ENCODE data around the gene COPB2. TPM values are rescaled to one million over a fixed set of nuclear protein-coding genes. Genes with fewer than 3 reads are reported as not detected.

The COPB2 gene
- total RNA-seq, 1 experiment from 2014 or later = 119 TPM

DNA sequence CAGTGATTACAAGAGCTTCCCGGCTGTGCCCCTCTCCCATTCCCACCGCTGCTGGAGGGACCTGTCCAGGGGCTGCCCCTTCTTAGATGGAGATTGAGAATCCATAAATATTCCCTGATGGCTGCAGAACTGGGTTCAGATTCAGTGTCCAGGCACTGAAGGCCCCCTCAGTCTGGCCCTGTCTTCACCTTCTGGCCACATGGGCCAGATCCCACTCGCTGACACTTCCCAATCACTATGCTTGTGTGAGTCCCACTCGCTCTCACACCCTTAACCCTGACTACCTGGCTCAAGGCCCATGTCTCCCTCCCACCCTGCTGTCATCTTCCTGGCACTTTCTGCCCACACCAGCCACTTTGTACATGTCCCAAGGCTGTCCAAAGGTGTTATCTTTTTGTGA lies 61.1 kb downstream of the COPB2 start:
- peaks cover 34 to 44% of the 10 kb centered on the region in 2 experiments for H3K4me1 ChIP-seq (ENCODE audit: control insufficient read depth in 1 of 2, insufficient read depth in 2 of 2, low read length in 2 of 2)
- no peak for TF ChIP-seq CBX3 (IDR thresholded peaks at IDR 0.05; ENCODE audit: low read depth)
- TF ChIP-seq POLR2AphosphoS5 (IDR thresholded peaks at IDR 0.05; ENCODE audit: low read depth, low read length) = no peak
- TF ChIP-seq RAD21 (IDR thresholded peaks at IDR 0.05; ENCODE audit: low read depth) = no peak
- TF ChIP-seq, protein P1, sequence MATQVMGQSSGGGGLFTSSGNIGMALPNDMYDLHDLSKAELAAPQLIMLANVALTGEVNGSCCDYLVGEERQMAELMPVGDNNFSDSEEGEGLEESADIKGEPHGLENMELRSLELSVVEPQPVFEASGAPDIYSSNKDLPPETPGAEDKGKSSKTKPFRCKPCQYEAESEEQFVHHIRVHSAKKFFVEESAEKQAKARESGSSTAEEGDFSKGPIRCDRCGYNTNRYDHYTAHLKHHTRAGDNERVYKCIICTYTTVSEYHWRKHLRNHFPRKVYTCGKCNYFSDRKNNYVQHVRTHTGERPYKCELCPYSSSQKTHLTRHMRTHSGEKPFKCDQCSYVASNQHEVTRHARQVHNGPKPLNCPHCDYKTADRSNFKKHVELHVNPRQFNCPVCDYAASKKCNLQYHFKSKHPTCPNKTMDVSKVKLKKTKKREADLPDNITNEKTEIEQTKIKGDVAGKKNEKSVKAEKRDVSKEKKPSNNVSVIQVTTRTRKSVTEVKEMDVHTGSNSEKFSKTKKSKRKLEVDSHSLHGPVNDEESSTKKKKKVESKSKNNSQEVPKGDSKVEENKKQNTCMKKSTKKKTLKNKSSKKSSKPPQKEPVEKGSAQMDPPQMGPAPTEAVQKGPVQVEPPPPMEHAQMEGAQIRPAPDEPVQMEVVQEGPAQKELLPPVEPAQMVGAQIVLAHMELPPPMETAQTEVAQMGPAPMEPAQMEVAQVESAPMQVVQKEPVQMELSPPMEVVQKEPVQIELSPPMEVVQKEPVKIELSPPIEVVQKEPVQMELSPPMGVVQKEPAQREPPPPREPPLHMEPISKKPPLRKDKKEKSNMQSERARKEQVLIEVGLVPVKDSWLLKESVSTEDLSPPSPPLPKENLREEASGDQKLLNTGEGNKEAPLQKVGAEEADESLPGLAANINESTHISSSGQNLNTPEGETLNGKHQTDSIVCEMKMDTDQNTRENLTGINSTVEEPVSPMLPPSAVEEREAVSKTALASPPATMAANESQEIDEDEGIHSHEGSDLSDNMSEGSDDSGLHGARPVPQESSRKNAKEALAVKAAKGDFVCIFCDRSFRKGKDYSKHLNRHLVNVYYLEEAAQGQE (IDR thresholded peaks at IDR 0.05; ENCODE audit: low read depth) = no peak
- no peak for TF ChIP-seq SIN3A (IDR thresholded peaks at IDR 0.05; ENCODE audit: low read depth)
- no peak for TF ChIP-seq TCF7L2 (IDR thresholded peaks at IDR 0.05; ENCODE audit: borderline replicate concordance, extremely low read depth, insufficient read depth, insufficient read length)
- TF ChIP-seq EGR1 (IDR thresholded peaks at IDR 0.05; ENCODE audit: low read depth) = no peak
- TF ChIP-seq SP1 (IDR thresholded peaks at IDR 0.05; ENCODE audit: low read depth) = no peak
- no peak for TF ChIP-seq ZNF274 (IDR thresholded peaks at IDR 0.05; ENCODE audit: low read depth, low read length)
- CTCF ChIA-PET = interaction anchor here (1.0 to 6.0 kb wide), 7 partner anchors 10 to 392 kb away, joined by 3 to 116 read pairs (median 8); no protein-coding TSS in a partner anchor
- POLR2A ChIA-PET = interaction anchor here (1.2 to 1.4 kb wide), 2 partner anchors 26 to 31 kb away, joined by 3 to 5 read pairs; no protein-coding TSS in a partner anchor
- BruUV-seq (replicated peaks) = no TSS peak
- no peak for ATAC-seq
- peak overlapping the region; percentile 45 for H3K9ac ChIP-seq (ENCODE audit: low read length)
- peak overlapping the region; percentile 29; the same call in 1 of the 2 replicates for H3K27ac ChIP-seq (ENCODE audit: low read depth, low read length)
- no peak overlapping the region for H3K4me3 ChIP-seq (replicated peaks in 1 of 2; ENCODE audit: low read depth in 1 of 2, low read length in 2 of 2)
- H3K9me2 ChIP-seq (ENCODE audit: insufficient read depth) = no peaks in the 10 kb centered on the region
- peak overlapping the region; percentile 81 for H3K4me2 ChIP-seq (ENCODE audit: low read length)
- intact Hi-C loops (cut with micrococcal nuclease) = loop anchor here (2.0 to 10.0 kb wide), 4 partner anchors 216 to 854 kb away; no protein-coding TSS in a partner anchor
- no peaks in the 10 kb centered on the region for H3K27me3 ChIP-seq (ENCODE audit: insufficient read depth, low read length)
- no peaks in the 10 kb centered on the region for H3K79me2 ChIP-seq (ENCODE audit: insufficient read depth, low read length)
- H3K9me3 ChIP-seq (ENCODE audit: control insufficient read depth in 1 of 2, insufficient read depth in 1 of 2, low read depth in 1 of 2, low read length in 2 of 2) = no peaks in the 10 kb centered on the region
- peak overlapping the region; percentile 41 for H2AFZ ChIP-seq (ENCODE audit: low read depth, low read length, poor library complexity, severe bottlenecking)
- no peak for DNase-seq (ENCODE audit: low read depth, low spot score)
- no peaks in the 10 kb centered on the region for H3K36me3 ChIP-seq (ENCODE audit: control insufficient read depth in 1 of 2, insufficient read depth in 2 of 2, low read length in 2 of 2)
- RAD21 ChIA-PET (ENCODE audit: low non-redundant PET in 1 of 2, low total read pairs in 2 of 2, uncharacterized antibody in 2 of 2, unreplicated experiment in 2 of 2) = interaction anchor here (1.7 to 2.1 kb wide), 2 partner anchors 216 kb away, joined by 22 to 27 read pairs; no protein-coding TSS in a partner anchor
- H4K20me1 ChIP-seq (ENCODE audit: insufficient read depth) = no peaks in the 10 kb centered on the region
